MM.1S (cell line): ENCODE measurements around the gene NTM.

Source experiments
- CTCF ChIP-seq: fragments of 300-600 bp; sonication (generic); IDR thresholded peaks from 2 replicates; pipeline ENCODE4 v1.5.1; 2016; ENCODE audit warnings: antibody characterized with exemption, low read length, mixed read lengths
- EZH2 ChIP-seq: fragments of 300-600 bp; sonication (generic); optimal IDR thresholded peaks from 2 replicates; pipeline ENCODE3; 2017; ENCODE audit warnings: low read depth, mild to moderate bottlenecking, antibody characterized with exemption, low read length, mixed read lengths
- EZH2phosphoT487 ChIP-seq: fragments of 300-600 bp; sonication (generic); IDR thresholded peaks from 2 replicates; pipeline ENCODE4 v1.6.1; 2018; ENCODE audit warnings: antibody characterized with exemption, low read length

- no peak for TF ChIP-seq CTCF
- no peak for TF ChIP-seq EZH2phosphoT487
- no peak for TF ChIP-seq EZH2
Observed at GRCh38 chr11:131737357-131737756, 366.9 kb downstream of the NTM start.
